ENCODE results near the gene SRP14.
A peak's percentile ranks its signal among the peaks of the same experiment; 100 is the strongest.

The SRP14 gene, protein sequence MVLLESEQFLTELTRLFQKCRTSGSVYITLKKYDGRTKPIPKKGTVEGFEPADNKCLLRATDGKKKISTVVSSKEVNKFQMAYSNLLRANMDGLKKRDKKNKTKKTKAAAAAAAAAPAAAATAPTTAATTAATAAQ

GRCh38 chr15:40038638-40039543 is at the start of gene SRP14:
Gene SRP14, minus strand, starts transcription at chr15:40039181. Its CDS starts 65 bp downstream, at chr15:40039116.
- TF ChIP-seq, protein P1, sequence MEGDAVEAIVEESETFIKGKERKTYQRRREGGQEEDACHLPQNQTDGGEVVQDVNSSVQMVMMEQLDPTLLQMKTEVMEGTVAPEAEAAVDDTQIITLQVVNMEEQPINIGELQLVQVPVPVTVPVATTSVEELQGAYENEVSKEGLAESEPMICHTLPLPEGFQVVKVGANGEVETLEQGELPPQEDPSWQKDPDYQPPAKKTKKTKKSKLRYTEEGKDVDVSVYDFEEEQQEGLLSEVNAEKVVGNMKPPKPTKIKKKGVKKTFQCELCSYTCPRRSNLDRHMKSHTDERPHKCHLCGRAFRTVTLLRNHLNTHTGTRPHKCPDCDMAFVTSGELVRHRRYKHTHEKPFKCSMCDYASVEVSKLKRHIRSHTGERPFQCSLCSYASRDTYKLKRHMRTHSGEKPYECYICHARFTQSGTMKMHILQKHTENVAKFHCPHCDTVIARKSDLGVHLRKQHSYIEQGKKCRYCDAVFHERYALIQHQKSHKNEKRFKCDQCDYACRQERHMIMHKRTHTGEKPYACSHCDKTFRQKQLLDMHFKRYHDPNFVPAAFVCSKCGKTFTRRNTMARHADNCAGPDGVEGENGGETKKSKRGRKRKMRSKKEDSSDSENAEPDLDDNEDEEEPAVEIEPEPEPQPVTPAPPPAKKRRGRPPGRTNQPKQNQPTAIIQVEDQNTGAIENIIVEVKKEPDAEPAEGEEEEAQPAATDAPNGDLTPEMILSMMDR (IDR thresholded peaks at IDR 0.05; ENCODE audit: low read depth, low read length, missing control alignments): no peak
- peak; percentile 87 for DNase-seq (ENCODE audit: low read depth)

GRCh38 chr15:40087991-40088928 is 49.3 kb upstream of the SRP14 start:
- no peak for DNase-seq (ENCODE audit: low read depth)
- TF ChIP-seq, protein P1 (IDR thresholded peaks at IDR 0.05; ENCODE audit: low read depth, low read length, missing control alignments): no peak
- no peak overlapping the region for H3K4me3 ChIP-seq (ENCODE audit: low read depth, low read length)

More at GRCh38 chr15:40038638-40039543, at the start of gene SRP14:
- H3K4me3 ChIP-seq (ENCODE audit: low read depth, low read length): peak within 1 kb of the TSS; percentile 85

GRCh38 chr15:40087068-40087810 is 48.3 kb upstream of the SRP14 start:
- DNase-seq (ENCODE audit: low read depth): no peak
- TF ChIP-seq, protein P1 (IDR thresholded peaks at IDR 0.05; ENCODE audit: low read depth, low read length, missing control alignments): no peak
- no peak overlapping the region for H3K4me3 ChIP-seq (ENCODE audit: low read depth, low read length)

DNA sequence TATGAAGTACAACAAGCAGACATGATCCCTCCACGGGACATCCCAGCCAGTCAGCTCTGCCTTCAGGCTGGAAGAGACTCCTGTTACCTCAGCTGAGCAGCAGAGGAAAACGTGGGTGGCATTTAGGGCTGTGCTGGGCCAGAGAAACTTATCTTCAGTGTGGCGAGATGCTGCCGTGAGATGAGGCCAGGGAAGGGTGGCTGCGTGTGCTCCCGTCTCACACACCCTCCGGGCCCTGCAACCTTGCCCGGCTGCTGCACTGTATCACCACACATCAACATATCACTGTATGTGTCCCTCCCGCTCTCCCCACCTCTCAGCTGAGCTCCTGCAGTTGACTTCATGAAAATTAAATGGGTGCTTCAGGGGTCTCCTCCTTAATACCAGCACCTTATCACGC is 46.3 kb upstream of the SRP14 start:
- TF ChIP-seq, protein P1 (IDR thresholded peaks at IDR 0.05; ENCODE audit: low read depth, low read length, missing control alignments): no peak
- H3K4me3 ChIP-seq (ENCODE audit: low read depth, low read length): no peak overlapping the region
- no peak for DNase-seq (ENCODE audit: low read depth)

DNA sequence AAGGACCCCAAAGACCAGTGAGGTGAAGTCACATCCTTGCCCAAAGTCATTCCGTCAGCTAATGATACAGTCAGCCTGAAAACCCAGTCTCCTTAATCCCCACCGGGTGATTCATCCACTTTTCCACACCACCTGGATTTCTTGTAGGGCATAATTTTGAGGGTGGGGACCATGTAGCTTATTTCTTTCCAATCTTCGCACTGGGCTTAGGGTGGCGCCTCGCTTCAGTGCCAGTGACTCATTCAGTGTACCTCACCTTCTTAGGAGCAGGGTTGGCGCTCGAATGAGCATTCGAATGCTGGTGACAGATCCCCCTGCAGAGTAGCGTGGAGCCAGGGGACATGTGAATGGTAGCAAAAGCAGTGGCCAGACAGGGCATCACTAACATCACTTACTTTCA is 45.7 kb upstream of the SRP14 start:
- TF ChIP-seq, protein P1 (IDR thresholded peaks at IDR 0.05; ENCODE audit: low read depth, low read length, missing control alignments): no peak
- no peak overlapping the region for H3K4me3 ChIP-seq (ENCODE audit: low read depth, low read length)
- DNase-seq (ENCODE audit: low read depth): no peak
